ENCODE results near the gene SLX4IP. TPM values are rescaled to one million over a fixed set of nuclear protein-coding genes. Genes with fewer than 3 reads are reported as not detected.
A peak's percentile ranks its signal among the peaks of the same experiment; 100 is the strongest.

The SLX4IP gene
- total and polyA plus RNA-seq, 3 experiments from 2014 or later, result 1.5 to 8.0 (median 7.0) TPM

- no peaks in the 10 kb centered on the region for H3K4me1 Mint-ChIP-seq
- Histone ChIP-seq H3K36me3 (ENCODE audit: insufficient read depth, low read length) (no peaks in the 10 kb centered on the region), H3K4me1 (ENCODE audit: insufficient read depth, low read length) (no peaks in the 10 kb centered on the region), H3K9me3 (ENCODE audit: low read length) (no peaks in the 10 kb centered on the region), H3K4me3 (ENCODE audit: low read length) (no peak overlapping the region), H3K27me3 (ENCODE audit: insufficient read depth, low read length, poor library complexity, severe bottlenecking) (no peaks in the 10 kb centered on the region), H3K27ac (ENCODE audit: low read depth, low read length) (no peak overlapping the region)
- H3K27ac Mint-ChIP-seq, result no peak overlapping the region
- H3K9me3 Mint-ChIP-seq, result no peaks in the 10 kb centered on the region
- no peaks in the 10 kb centered on the region for H3K27me3 Mint-ChIP-seq
- H3K4me3 Mint-ChIP-seq, result no peak overlapping the region
- ChIA-PET POLR2A (no interaction called here), CTCF (no interaction called here)
- DNase-seq, result no peak
- H3K36me3 Mint-ChIP-seq, result no peaks in the 10 kb centered on the region
These were observed 202.5 kb downstream of the SLX4IP start for GRCh38 chr20:10637563-10637962.

DNA sequence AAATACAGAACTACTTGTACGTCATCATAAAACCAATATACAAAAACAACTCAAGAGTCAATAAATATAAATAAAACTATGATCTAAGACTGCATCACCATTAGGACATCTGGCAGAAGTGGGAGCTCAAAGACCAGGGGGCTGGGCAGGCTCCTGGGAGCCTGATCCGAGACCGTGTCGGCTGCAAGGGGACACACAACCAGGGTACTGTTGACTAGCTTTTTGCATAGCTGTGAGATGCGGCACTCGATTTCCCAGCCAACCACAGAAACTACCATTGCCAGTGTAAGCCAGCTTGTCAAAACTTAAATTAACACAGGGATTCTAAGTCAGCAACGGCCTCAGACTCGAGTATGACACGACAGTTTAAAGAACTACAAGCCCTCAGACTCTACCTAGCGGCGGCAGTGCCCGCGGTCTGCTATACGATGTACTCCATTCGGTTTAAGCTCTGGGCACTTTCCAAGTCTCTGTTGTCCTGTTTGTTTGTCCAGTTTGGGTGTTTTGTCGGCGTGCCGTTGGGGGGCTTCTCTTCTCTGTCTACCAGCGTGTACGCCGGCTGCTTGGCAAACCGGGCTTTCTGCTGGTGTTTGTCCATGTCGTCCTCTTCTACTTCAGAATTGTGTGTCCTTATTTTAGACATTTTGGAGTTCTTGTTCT is 204.1 kb downstream of the SLX4IP start:
- POLR2A ChIA-PET, result no interaction called here
- Histone ChIP-seq H3K27ac (ENCODE audit: low read depth, low read length) (no peak overlapping the region), H3K4me1 (ENCODE audit: insufficient read depth, low read length) (no peaks in the 10 kb centered on the region), H3K4me3 (ENCODE audit: low read length) (no peak overlapping the region), H3K27me3 (ENCODE audit: insufficient read depth, low read length, poor library complexity, severe bottlenecking) (no peaks in the 10 kb centered on the region), H3K36me3 (ENCODE audit: insufficient read depth, low read length) (no peaks in the 10 kb centered on the region), H3K9me3 (ENCODE audit: low read length) (no peaks in the 10 kb centered on the region)
- DNase-seq, result no peak
- Mint-ChIP-seq H3K4me3 (no peak overlapping the region), H3K9me3 (no peaks in the 10 kb centered on the region), H3K27ac (no peak overlapping the region), H3K4me1 (peaks cover 0 to 3% (median 2%) of the 10 kb centered on the region in 3 donors), H3K27me3 (no peaks in the 10 kb centered on the region), H3K36me3 (no peaks in the 10 kb centered on the region)
- CTCF ChIA-PET, result interaction anchor here (1.1 kb wide), 1 partner anchor 13 kb away, joined by 3 read pairs; no protein-coding TSS in a partner anchor

- peaks cover 0 to 5% (median 4%) of the 10 kb centered on the region in 3 donors for H3K4me1 Mint-ChIP-seq
- H3K27me3 ChIP-seq (ENCODE audit: insufficient read depth, low read length, poor library complexity, severe bottlenecking), result no peaks in the 10 kb centered on the region
- CTCF ChIA-PET, result interaction anchor here (0.5 kb wide), 1 partner anchor 38 kb away, joined by 4 read pairs; no protein-coding TSS in a partner anchor
- no peaks in the 10 kb centered on the region for H3K4me1 ChIP-seq (ENCODE audit: insufficient read depth, low read length)
- no peaks in the 10 kb centered on the region for H3K36me3 Mint-ChIP-seq
- H3K4me3 ChIP-seq (ENCODE audit: low read length), result no peak overlapping the region
- H3K4me3 Mint-ChIP-seq, result no peak overlapping the region
- POLR2A ChIA-PET, result no interaction called here
- H3K9me3 Mint-ChIP-seq, result no peaks in the 10 kb centered on the region
- no peak overlapping the region for H3K27ac ChIP-seq (ENCODE audit: low read depth, low read length)
- no peak for DNase-seq
- H3K36me3 ChIP-seq (ENCODE audit: insufficient read depth, low read length), result no peaks in the 10 kb centered on the region
- no peaks in the 10 kb centered on the region for H3K27me3 Mint-ChIP-seq
- H3K9me3 ChIP-seq (ENCODE audit: low read length), result no peaks in the 10 kb centered on the region
- no peak overlapping the region for H3K27ac Mint-ChIP-seq
These were observed 204.8 kb downstream of the SLX4IP start for GRCh38 chr20:10639737-10640556.

GRCh38 chr20:10640897-10641296 is 205.8 kb downstream of the SLX4IP start:
- POLR2A ChIA-PET, result no interaction called here
- Histone ChIP-seq H3K36me3 (ENCODE audit: insufficient read depth, low read length) (no peaks in the 10 kb centered on the region), H3K4me1 (ENCODE audit: insufficient read depth, low read length) (no peaks in the 10 kb centered on the region), H3K4me3 (ENCODE audit: low read length) (no peak overlapping the region), H3K27me3 (ENCODE audit: insufficient read depth, low read length, poor library complexity, severe bottlenecking) (no peaks in the 10 kb centered on the region), H3K27ac (ENCODE audit: low read depth, low read length) (no peak overlapping the region), H3K9me3 (ENCODE audit: low read length) (no peaks in the 10 kb centered on the region)
- CTCF ChIA-PET, result no interaction called here
- Mint-ChIP-seq H3K36me3 (no peaks in the 10 kb centered on the region), H3K9me3 (no peaks in the 10 kb centered on the region), H3K4me1 (peaks cover 0 to 5% (median 4%) of the 10 kb centered on the region in 3 donors), H3K27ac (no peak overlapping the region), H3K27me3 (no peaks in the 10 kb centered on the region), H3K4me3 (no peak overlapping the region)
- DNase-seq, result no peak

DNA sequence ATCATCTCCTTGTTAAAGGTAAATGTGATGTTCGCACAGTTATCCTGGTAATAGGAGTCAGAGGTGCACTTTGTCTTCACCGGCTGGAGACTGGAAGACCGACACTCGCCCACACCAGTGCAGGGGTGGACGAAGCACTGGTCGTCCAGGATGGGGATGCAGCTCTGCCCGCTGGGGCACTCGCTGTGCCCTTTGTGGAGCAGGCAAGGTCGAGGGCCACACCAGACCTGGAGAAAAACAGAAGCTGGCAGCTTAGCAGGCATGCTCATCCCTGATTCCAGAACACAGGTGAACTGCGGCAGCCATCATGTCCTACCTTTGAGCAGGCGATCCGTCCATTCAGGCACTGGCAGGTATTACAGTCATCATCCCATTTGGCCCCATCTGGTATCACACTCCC is 206.4 kb downstream of the SLX4IP start:
- DNase-seq, result no peak
- H3K36me3 ChIP-seq (ENCODE audit: insufficient read depth, low read length), result no peaks in the 10 kb centered on the region
- H3K4me3 Mint-ChIP-seq, result no peak overlapping the region
- H3K4me1 Mint-ChIP-seq, result peaks cover 0 to 5% (median 4%) of the 10 kb centered on the region in 3 donors
- ChIA-PET POLR2A (no interaction called here), CTCF (no interaction called here)
- H3K27me3 Mint-ChIP-seq, result no peaks in the 10 kb centered on the region
- no peaks in the 10 kb centered on the region for H3K4me1 ChIP-seq (ENCODE audit: insufficient read depth, low read length)
- H3K27ac ChIP-seq (ENCODE audit: low read depth, low read length), result no peak overlapping the region
- no peaks in the 10 kb centered on the region for H3K9me3 ChIP-seq (ENCODE audit: low read length)
- no peaks in the 10 kb centered on the region for H3K27me3 ChIP-seq (ENCODE audit: insufficient read depth, low read length, poor library complexity, severe bottlenecking)
- H3K4me3 ChIP-seq (ENCODE audit: low read length), result no peak overlapping the region
- no peak overlapping the region for H3K27ac Mint-ChIP-seq
- H3K36me3 Mint-ChIP-seq, result no peaks in the 10 kb centered on the region
- no peaks in the 10 kb centered on the region for H3K9me3 Mint-ChIP-seq

DNA sequence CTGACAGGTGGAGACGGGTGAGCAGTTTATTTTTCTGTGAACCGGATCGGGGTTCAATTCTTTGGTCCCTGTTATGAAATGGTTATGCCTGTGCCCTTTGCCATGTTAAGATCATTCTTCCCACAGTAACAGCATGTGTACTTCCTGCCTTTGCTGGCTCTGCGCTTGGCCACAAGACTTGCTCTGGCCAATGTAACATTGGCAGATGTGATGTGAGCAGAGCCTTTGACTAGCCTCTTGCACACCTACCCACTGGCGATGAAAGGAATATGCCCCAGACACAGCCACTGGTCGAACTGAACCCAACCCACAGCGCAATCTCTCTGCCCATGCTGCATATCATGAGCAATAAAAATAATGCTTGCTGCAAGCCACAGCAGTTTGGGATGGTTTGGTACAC is 206.8 kb downstream of the SLX4IP start:
- Histone ChIP-seq H3K27ac (ENCODE audit: low read depth, low read length) (no peak overlapping the region), H3K9me3 (ENCODE audit: low read length) (no peaks in the 10 kb centered on the region), H3K4me3 (ENCODE audit: low read length) (no peak overlapping the region), H3K4me1 (ENCODE audit: insufficient read depth, low read length) (no peaks in the 10 kb centered on the region), H3K27me3 (ENCODE audit: insufficient read depth, low read length, poor library complexity, severe bottlenecking) (no peaks in the 10 kb centered on the region), H3K36me3 (ENCODE audit: insufficient read depth, low read length) (no peaks in the 10 kb centered on the region)
- Mint-ChIP-seq H3K9me3 (no peaks in the 10 kb centered on the region), H3K4me3 (no peak overlapping the region), H3K4me1 (peaks cover 0 to 5% (median 4%) of the 10 kb centered on the region in 3 donors), H3K27ac (peak overlapping the region in 1 of 8 donors; percentile 63), H3K27me3 (peaks cover 0 to 2% of the 10 kb centered on the region in 2 donors), H3K36me3 (no peaks in the 10 kb centered on the region)
- ChIA-PET POLR2A (no interaction called here), CTCF (no interaction called here)
- DNase-seq, result no peak

DNA sequence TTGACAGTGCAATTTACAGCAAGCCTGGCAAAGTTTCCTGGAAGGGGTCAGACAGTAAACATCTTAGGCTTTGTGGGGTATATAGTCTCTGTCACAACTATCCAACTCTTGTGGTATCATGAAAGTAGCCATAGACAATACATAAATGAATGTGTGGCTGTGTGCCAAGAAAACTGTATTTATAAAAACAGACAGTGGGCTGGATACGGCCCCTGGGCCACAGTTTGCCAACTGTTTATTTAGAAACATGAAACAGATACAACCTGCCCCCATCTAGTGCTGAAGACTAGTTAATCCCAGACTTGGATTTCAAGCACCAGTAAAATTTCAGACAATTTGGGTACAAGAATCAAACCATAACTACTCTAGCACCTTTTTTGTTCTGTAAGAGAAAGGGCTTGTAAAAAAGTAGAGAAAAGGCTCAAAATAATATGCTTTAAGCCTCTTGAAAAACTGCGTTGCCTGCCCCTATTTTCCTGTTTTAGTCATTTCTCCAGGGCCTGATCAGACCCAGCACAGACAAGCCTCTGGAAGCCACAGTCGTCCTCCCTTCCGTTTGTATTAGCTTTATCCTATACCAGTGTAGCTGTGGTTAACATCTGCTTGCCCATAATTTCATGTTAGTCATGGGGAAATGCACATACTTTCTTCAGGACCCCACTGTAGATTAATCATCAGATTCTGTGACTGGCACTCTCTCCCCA is 207.9 kb downstream of the SLX4IP start:
- Histone ChIP-seq H3K4me3 (ENCODE audit: low read length) (no peak overlapping the region), H3K27ac (ENCODE audit: low read depth, low read length) (no peak overlapping the region)

DNA sequence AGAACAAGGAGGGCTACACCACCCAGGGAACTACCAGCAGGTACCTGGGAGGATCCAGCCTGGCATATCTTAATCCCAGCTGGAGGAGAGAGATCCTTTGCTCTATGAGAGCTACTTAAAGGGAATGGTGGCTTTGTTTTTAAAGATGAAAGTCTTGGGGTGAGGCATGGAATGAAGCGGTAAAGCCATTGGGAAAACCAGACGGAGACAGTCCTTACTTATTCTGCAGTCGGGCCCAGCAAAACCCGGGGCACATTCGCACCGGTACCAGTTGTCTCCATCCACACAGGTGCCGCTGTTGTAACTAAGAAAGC is 208.4 kb downstream of the SLX4IP start:
- H3K27me3 ChIP-seq (ENCODE audit: insufficient read depth, low read length, poor library complexity, severe bottlenecking), result no peaks in the 10 kb centered on the region
- Mint-ChIP-seq H3K27me3 (peaks cover 4 to 6% of the 10 kb centered on the region in 2 donors), H3K4me3 (no peak overlapping the region), H3K27ac (no peak overlapping the region), H3K9me3 (no peaks in the 10 kb centered on the region), H3K36me3 (no peaks in the 10 kb centered on the region), H3K4me1 (peaks cover 0 to 5% (median 4%) of the 10 kb centered on the region in 3 donors)
- H3K36me3 ChIP-seq (ENCODE audit: insufficient read depth, low read length), result no peaks in the 10 kb centered on the region
- H3K27ac ChIP-seq (ENCODE audit: low read depth, low read length), result no peak overlapping the region
- no peak for DNase-seq
- ChIA-PET POLR2A (no interaction called here), CTCF (no interaction called here)
- no peak overlapping the region for H3K4me3 ChIP-seq (ENCODE audit: low read length)
- H3K4me1 ChIP-seq (ENCODE audit: insufficient read depth, low read length), result no peaks in the 10 kb centered on the region
- H3K9me3 ChIP-seq (ENCODE audit: low read length), result no peaks in the 10 kb centered on the region

More for the DNA sequence above, 207.9 kb downstream of the SLX4IP start:
- H3K9me3 Mint-ChIP-seq, result no peaks in the 10 kb centered on the region
- H3K27me3 Mint-ChIP-seq, result peaks cover 3 to 4% of the 10 kb centered on the region in 2 donors
- no peaks in the 10 kb centered on the region for H3K36me3 ChIP-seq (ENCODE audit: insufficient read depth, low read length)
- ChIA-PET CTCF (no interaction called here), POLR2A (no interaction called here)
- peaks cover 0 to 5% (median 4%) of the 10 kb centered on the region in 3 donors for H3K4me1 Mint-ChIP-seq
- H3K4me3 Mint-ChIP-seq, result no peak overlapping the region
- H3K9me3 ChIP-seq (ENCODE audit: low read length), result no peaks in the 10 kb centered on the region
- H3K36me3 Mint-ChIP-seq, result no peaks in the 10 kb centered on the region
- no peaks in the 10 kb centered on the region for H3K27me3 ChIP-seq (ENCODE audit: insufficient read depth, low read length, poor library complexity, severe bottlenecking)
- DNase-seq, result no peak
- no peak overlapping the region for H3K27ac Mint-ChIP-seq
- H3K4me1 ChIP-seq (ENCODE audit: insufficient read depth, low read length), result no peaks in the 10 kb centered on the region

Data from CD8-positive, alpha-beta memory T cell (primary cell).